ENCODE data around the gene LRIT1.

The LRIT1 gene

DNA sequence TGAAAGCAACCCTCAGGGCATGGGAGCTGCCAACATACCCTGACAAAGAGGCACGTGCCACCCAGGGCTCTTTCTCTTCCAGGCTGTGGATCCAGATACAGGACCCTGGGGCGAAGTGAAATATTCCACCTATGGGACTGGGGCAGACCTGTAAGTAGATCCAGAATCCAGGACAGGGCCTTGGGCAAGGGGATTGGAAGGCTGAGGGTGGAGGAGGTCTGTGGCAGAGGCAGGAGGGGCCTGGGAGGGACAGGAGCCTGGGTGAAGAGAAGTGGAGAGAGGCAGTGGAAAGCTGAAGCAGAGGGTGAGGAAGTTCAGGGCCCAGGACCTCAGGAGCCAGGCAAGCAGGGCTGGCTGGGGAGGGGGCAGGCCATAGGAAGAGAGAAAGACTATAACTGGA, 29.8 kb downstream of the LRIT1 start:
- no peak for DNase-seq

DNA sequence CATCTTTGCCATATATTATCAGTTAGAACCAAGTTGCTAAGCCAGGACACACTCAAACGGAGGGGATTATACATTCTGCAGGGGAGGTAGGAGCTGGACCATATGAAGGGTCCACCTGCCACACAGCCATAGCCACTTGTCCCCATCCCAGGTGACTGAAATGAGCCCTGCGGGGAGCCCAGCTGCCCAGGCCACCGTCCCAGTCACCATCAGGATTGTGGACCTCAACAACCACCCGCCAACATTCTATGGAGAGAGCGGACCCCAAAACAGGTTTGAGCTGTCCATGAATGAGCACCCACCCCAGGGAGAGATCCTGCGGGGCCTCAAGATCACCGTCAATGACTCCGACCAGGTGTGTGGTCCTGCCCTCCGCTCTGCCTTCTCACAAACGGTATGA, 33.3 kb downstream of the LRIT1 start:
- DNase-seq, result no peak

DNA sequence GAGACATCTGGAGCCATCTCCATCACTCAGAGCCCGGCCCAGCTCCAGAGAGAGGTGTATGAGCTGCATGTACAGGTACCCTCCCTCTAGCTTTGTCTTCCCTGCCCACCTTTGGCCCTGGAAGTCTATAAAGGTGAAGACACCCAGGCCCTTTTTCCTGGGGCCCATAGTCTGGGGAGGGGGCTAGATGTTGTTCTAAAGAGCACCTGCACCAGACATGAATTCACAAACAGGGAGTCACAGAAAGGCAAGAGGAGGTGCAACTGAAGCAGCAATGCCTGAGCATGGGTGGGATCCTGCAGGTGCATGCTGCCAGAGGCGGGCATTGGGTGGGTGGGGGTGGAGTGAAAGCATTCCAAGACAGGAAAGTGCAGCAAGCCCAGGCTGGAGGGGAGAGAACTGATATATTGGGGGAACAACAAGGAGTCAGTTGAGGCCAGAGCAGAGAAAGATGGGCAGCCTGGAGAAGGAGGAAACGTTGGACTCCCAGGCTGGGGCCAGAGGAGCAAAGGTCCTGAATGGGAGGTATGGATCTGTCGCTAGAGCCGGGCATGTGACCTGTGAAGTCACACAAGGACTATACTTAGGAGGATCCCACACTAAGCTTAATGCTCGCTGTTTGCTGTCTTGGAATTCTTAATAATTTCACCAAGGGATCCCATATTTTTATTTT, 35.4 kb downstream of the LRIT1 start:
- no peak for DNase-seq

DNA sequence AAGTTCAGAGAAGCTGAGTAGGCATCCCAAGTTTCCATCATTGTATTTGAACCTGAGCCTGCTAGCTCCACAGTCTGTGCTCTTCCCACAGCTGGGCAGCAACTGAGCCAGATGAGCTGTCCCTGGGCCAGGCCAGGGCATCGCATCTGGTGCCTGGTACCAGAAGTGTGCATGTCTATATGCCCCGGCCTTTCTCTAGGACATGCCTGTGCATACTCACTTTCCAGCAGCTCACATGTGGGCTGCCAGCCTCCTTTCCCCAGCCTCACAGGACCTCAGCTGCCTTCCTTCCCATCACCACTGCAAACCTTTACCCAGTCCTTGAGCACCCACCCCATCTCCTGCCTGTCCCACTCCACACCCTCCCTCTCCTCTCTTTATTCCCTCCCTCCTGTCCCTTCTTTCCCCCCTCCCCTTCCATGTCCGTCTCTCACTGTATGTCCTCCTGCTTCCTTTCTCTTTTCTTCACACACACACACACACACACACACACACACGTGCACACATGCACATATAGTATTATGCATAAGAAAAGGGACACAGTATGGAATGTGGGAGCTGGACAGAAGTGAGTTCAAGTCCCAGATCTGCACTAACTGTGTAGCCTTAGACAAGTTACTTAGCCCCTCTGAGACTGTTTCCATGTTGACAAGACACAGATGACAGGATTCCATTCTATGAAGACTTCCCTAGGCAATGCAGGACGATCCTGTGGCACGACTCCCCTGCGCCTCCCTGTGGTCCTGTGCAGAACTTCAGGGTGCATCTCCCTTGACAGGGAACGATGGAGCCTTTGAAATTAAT, 36.1 kb downstream of the LRIT1 start:
- peak; percentile 43 for DNase-seq

DNA sequence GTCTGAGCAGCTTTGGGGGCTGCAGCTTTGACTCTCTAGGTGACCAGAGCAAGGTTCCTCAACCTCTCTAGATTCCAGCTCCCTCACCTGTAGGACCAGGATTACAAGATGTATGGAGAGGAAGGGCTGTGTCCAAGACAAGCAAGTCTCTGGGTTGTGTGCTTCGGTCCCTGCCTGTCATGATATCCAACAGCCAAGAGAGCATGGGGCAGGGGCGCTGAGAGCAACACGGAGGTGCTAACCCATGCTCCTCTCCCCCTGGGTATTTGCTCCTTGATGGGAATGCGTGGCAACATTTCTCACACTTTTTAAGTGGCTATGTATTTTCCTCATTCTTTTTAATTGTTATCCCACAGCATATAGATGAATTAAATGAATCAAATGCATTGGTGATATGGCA, 36.7 kb downstream of the LRIT1 start:
- no peak for DNase-seq

DNA sequence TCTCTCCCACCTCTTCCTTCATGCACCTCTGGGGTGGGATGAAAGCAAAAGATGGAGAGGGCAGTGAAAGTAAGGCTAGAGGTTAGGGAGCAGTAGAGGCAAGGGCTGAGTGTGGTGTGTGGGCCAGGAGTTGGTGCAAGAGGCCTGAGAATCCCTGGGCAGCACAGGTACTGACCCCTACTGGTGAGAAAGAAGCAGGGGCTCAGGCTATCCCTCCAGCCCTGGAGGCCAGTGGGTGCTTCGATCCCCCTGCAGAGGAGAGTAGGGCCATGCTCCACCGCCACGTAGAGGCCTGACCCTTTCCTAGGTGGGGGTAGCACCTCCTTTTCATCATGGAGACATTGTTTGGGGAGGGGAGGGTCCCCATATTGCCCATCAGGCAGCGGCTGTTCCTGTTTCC, 37.2 kb downstream of the LRIT1 start:
- no peak for DNase-seq

DNA sequence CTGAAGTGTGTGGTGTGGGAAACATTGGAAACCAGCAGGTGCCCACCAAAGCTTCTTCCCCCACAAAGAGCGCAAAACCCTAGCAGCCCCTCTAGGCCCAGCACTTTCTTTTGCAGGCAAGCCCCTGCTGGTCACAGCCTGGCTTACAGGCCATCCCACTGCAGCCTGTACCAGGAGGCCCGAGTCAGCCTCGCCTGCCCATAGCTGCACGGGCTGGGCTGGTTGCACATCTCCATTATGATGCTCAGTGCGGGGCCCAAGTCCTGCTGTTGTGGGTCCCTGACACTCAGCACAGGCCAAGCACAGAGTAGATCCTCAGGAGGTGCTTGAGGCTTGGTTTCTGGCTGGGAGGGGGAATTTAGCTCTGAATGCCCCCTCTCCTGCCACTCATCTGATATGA, 39.0 kb downstream of the LRIT1 start:
- DNase-seq, result no peak

DNA sequence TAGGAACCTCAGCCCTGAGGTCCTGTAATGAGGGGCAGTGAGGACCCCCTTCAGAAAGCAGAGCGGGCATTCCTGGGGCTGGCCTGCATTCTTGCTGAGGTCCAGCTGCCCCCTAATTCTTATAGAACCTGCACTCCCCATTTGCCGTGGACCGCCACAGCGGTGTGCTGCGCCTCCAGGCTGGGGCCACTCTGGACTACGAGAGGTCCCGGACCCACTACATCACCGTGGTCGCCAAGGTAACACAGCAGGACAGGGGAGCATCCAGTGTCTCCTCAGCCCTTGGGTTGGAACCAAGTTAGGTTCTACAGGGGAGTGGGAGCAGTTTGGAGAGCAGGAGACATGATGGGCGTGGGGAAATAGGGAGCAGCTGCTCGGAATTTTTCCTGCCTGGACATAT, 39.7 kb downstream of the LRIT1 start:
- DNase-seq, result no peak

DNA sequence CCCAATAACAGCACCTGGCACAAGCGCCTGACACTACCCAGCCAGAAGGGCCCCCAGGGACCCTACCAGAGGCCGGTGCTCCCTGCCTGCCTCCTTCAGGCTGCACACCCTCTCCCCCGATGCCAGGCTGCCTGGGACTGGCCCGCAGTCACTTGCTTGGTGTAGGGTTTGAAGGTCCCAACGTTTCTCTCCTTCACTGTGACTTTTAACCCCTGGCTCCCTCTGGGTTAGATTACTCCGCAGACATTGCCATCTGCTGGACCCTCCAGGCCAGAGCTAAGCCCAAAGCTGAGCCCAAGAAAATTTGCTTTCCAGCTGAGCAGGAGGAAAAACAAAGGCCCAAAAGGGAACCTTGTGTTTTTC, 40.1 kb downstream of the LRIT1 start:
- no peak for DNase-seq

DNA sequence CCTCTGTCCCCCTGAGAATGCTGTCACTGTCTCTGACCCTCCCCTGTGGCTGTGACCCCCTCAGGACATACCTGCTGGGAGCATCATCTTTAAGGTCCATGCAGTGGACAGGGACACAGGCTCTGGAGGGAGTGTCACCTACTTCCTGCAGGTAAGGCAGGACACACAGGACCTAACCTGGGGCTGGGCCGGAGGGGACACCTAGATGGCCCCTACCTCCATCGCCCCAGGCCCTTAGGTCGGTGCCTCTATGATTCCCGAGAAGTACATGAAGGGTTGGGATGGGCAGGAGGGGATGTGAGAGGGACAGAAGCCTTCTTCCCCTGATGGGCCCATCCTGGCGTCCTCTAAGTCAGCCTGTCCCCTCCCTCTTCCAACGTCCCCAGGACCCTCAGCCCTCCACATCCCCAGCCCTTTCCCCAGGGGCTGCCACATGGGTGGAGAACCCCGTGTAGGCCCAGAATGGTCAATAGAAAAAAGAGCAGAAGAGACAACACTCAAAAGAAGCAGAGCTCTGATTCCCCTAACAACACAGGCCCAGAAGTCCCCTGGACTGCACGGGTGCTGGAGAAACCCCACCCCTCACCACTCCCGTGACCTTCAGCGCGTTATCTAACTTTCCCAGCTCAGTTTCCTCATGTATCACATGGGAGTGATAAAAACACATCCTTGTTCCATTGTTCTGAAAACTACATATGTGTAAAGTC, 40.7 kb downstream of the LRIT1 start:
- DNase-seq, result no peak

DNA sequence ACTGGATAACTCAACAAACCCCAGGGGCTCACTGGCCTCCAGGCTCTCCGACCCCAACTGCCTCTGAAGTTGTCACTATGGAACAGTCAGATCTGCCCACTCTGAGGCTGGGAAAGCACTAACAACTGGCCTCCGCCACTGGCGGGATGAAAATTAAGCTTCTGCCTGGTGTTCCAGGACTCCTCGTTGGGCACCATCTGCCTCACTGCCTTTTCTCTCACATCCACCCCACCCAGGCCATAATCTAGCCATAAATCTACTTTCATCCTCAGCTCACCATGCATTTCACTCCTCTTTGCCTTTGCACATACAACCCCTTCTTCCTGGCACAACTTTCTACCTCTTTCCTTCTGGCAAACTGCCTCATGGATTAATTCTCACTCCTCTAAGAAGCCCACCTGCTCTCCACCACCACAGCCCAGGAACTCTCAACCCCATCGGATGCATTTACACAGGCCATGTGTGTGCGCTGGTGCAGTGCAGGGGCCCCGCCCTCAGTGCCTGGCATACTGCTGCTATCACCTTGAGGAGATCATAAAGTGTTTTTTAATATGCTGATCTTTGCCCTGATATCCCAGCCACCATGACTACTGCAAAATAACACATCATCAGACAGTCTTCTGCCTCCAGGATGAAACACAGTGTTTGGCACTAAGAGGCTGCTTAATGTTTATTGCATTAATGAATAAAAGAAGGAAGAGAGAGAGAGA, 43.0 kb downstream of the LRIT1 start:
- DNase-seq, result no peak

DNA sequence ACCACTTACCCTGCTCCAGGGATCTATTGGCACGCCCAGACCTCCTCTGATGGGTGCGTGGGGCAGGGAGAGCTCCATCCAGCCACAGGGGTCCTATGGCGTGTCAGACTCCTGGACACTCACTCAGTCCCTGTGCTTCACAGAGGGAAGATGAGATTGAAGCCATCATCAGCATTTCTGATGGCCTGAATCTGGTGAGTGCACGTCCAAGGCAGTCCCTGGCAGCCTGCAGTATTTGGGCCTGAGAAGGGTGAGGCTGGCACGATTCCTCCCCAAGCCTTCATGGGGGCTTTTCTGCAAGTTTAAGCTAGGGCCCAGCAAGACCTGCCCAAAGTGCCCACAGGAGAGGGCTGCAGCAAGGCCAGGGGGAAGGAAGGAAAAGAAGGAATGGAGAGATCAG, 43.7 kb downstream of the LRIT1 start:
- no peak for DNase-seq

DNA sequence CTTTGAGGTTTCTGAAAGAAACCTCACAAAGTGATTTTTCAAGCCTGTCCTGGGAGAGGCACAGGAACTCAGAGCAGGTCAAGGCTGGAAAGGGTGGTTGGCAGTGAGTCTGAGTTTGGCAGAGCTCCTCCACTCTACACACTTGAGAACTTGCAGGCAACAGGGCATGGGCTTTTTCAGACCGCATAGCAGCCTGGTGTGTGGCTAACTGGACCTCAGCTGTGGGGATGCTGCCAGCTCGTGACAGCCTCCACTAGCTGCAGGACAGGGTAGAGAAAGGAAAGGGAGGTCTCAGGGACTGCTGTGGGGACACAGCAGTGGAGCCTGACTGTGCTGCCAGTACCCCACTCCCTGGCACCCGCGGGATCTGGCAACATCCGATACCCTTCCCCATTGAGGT, 44.4 kb downstream of the LRIT1 start:
- DNase-seq, result no peak

DNA sequence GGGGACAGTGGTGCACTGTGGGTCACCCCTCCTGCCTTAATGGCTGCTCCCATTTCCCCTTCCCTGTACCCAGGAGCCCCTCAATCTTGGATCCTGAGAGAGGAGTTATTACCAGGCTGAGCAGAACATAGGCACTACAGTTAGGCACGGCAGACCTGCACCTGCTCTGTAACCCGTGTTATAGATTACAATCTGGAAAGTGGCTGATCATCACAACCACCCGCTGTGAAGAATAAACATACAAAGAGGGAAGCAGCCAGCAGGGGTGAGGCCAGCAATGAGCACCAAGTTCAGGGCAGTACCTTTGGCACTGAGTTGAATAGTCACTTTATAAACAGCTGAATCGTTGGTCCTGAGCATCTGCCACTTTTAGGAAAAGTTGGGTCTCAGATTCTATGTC, 45.3 kb downstream of the LRIT1 start:
- peak; percentile 85 for DNase-seq

DNA sequence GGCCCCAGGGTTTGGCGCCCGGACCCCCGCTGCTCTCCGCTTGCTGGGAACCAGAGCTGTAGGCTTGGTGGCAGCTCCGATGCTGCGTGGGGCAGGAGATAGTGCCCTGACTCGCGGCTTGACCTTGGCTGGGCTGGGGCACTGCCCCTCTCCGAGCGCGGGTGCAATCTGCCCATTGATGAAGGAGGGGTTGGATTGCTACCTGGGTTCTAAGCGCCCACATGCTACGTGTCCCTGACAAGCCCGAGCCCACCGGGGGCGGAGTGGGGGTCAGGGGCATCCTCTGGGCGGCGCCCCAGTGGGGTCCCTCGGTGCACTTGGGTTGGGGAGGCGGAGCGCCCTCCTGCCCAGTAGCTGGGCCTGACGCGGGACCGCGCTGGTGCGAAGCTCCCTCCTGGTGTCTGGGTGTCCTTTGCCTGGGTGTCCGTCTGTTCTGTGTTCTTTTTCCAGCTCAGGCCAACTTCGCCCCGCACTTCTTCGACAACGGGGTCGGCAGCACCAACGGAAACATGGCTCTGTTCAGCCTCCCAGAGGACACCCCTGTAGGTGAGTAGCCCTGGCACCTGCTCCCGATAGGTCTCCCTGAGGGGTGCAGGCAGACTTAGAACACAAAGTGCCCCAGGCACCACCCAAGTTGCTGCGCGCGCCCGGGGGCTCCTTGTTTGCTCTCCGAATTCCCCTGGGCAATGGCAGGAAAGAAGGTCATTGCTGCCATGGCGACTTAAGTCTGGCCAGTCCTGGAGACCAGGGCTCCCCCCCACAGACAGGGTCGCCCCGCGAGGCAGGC, 46.1 kb downstream of the LRIT1 start:
- no peak for DNase-seq

DNA sequence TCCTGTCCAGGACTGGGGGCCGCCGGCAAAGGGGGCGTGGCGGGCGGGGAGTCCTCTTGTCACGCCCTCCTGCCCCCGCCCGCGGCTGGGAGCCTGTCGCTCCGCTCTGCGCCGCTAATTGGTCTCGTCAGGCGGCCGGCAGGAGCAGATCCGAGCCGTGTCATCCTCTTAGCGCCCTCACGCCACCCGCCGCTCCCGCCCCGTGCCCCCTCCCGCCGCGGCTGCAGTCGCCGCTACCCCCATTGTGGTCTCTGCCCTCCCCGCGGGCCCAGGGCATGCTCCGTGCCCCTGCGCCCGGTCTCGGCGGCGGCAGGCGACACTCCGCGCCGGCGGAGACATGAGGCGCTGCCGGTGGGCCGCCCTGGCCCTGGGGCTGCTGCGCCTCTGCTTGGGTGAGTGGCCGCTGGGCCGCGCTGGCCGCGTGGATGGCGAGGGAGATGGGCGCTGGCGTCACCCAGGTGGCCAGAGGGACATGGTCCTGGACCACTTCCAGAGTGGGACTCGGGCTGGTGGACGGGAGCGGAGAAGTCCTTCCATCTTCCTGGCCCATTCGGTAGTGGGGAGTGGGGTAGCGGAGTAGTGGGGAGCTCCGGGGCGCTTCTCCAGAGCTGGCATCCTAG, 46.8 kb downstream of the LRIT1 start, which contains the start of gene CDHR1:
Gene CDHR1, plus strand, starts transcription at position 114 of the 620 bp plus-strand sequence. Its CDS starts 224 bp downstream, at position 338.
- peak; percentile 54 for DNase-seq

DNA sequence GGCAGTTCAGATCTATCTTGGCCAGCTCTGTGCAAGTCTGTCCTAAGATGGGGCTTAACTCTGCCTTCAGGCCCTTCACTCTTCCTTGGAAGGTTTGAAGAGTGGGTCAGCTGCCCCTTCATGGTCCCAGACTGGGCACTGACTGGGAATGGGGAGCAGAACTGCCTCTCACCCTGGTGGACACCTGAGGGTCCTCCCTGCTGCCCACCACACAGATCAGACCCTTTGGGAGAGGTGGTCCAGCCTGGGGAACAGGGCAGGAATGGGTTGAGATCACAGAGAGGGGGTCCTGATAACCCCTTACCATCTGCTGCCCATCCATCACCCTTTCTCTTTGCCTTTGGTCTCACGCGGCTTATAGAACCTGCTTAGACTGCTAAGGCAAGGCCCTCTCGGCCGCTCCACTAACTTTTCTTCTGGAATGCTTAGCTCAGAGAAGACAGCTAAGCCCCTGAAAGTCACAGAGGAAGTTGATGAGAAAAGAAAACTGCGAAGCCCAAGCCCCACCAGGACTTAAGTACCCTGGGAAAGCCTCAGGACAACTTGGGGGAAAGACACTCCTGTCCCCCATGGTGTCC, 47.4 kb downstream of the LRIT1 start:
- no peak for DNase-seq

DNA sequence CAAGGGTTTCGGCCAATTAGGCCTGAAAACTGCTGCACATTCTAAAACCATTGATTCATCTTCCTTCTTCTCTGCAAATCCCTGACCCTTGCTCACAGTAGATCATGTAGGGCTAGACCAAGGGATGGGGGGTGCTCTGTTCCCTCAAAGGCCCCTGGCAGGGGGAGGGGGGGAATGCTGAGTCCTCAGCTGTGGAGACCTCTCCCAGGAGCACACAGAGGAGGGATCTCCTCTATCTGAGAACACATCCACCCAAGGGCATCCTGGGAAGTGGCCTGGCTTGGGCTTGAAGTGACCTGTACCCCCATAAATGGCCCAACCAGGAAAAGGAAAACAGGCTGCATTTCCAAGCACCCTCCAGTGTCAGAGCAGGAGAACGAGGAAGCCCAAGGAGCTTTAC, 48.0 kb downstream of the LRIT1 start:
- no peak for DNase-seq

DNA sequence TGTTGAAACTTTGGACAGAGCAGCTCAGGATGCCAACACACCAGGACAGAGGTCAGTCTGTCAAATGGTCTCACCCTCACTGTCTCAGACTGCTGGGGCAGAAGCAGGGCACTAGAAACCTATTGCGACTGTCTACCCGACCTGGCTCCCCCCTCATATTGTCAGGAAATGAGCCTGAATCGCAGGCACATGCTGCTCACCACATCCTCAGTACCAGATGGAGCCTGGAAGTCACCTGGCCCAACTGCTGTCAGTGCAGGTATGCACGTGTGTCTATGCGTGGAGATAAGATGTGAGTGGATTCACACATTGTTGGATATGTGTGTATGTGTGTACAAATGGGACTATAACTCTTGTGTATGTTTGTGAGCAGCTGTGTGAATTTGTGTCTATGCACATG, 50.2 kb downstream of the LRIT1 start:
- DNase-seq, result no peak

DNA sequence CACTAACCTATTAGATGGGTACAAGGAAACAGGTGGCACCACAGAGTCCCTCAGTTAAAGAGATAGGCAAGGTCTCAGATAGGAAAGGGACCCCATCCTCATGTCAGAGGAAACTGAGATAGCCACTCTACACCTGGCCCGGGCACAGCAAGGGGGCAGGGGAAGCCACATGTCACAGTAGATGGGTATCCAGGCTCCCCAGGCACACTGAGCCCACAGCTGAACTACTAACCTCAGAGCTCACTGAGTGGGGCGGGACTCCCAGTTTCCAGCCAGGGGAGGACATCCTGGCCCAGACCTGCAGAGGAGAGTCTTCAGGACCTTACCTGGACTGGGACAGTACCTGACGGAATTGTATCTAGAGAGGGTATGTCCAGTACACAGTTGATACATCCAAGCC, 50.7 kb downstream of the LRIT1 start:
- no peak for DNase-seq

DNA sequence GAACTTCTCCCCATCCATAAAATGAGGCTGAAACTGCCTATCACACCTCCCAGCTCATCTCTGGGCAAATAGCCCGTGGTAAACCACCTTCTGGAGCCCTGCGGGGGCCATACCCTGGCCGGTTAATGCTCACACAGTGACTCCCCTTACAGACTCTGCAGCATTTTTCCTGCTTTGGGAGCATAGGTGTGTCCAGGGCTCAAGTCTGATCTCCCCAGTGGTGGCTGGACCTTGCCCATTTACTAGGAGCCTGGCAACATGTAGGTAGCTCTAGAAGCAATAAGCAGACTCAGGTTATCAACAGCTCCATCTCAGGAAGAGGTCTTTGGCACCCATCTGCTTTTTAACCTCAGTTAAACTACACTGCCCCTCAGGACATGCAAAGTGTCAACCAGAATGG, 52.5 kb downstream of the LRIT1 start:
- DNase-seq, result no peak
